OCI-LY3 (cell line): ENCODE measurements around the gene DIPK1A.

Experiments used
- EZH2phosphoT487 ChIP-seq: fragments of 200-600 bp; shearing (Covaris generic); IDR thresholded peaks from 2 replicates; pipeline ENCODE4 v1.6.1; 2018; ENCODE audit warnings: antibody characterized with exemption, mixed run types, low read depth
- TF ChIP-seq, protein P1 (sequence below): fragments of 200-600, 300-600 bp; sonication (generic); IDR thresholded peaks from 2 replicates; pipeline ENCODE4 v1.5.1; 2014; ENCODE audit warnings: antibody characterized with exemption, low read length, low read depth

DNA sequence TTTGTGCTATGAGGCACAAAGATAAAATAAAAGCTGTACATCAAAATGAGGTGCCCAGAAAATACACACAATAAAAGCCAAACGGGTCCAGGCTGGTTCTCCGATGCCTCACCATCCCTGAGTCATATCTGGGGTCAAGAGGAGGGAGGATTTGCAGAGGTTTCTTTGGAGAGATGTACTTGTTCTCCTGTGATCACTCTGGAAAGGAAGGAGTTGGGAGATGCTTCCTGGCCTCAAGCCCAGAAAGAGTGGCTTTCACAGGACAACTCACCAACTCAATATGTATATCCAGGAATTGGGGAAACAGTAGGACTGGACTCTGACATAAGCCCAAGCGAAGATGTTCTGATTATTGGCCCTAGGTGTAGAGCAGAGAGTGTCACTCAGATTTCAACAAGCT, 51.9 kb downstream of the DIPK1A start:
- TF ChIP-seq, protein P1, sequence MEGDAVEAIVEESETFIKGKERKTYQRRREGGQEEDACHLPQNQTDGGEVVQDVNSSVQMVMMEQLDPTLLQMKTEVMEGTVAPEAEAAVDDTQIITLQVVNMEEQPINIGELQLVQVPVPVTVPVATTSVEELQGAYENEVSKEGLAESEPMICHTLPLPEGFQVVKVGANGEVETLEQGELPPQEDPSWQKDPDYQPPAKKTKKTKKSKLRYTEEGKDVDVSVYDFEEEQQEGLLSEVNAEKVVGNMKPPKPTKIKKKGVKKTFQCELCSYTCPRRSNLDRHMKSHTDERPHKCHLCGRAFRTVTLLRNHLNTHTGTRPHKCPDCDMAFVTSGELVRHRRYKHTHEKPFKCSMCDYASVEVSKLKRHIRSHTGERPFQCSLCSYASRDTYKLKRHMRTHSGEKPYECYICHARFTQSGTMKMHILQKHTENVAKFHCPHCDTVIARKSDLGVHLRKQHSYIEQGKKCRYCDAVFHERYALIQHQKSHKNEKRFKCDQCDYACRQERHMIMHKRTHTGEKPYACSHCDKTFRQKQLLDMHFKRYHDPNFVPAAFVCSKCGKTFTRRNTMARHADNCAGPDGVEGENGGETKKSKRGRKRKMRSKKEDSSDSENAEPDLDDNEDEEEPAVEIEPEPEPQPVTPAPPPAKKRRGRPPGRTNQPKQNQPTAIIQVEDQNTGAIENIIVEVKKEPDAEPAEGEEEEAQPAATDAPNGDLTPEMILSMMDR = no peak
- TF ChIP-seq EZH2phosphoT487 = no peak
